Heart left ventricle (tissue), 16 donors: ENCODE data around the gene TRIM66. TPM values are rescaled to one million over a fixed set of nuclear protein-coding genes. Genes with fewer than 3 reads are reported as not detected.

Experiments
- ATAC-seq, 4 donors: fragments of 200-7000 bp; cut with Tn5 transposase; one replicate each; pipeline ENCODE4 v1.9.1; 2020 to 2022; ENCODE audit warnings: moderate library complexity in 4 of 4, mild to moderate bottlenecking in 3 of 4, moderate number of reproducible peaks in 1 of 4
- DNase-seq, 5 donors: peaks; one replicate each; pipeline ENCODE4 v3.0.0-alpha.2; 2020
- H3K27ac ChIP-seq, 12 donors: fragments of 200-600 bp; sonication (generic) in 4 of 12; one replicate each; pipeline versions ENCODE4 v1.5.0 to v1.8.0; 2016 to 2022; ENCODE audit warnings: mild to moderate bottlenecking in 2 of 12
- H3K27me3 ChIP-seq, 9 donors: fragments of 200-600 bp; sonication (generic) in 2 of 9; one replicate each; pipeline versions ENCODE4 v1.5.1 to v1.8.0; 2016 to 2022; ENCODE audit warnings: mild to moderate bottlenecking in 3 of 9
- H3K36me3 ChIP-seq, 9 donors: fragments of 200-600 bp; sonication (generic) in 2 of 9; one replicate each; pipeline versions ENCODE4 v1.5.0 to v1.8.0; 2018 to 2022; ENCODE audit warnings: mild to moderate bottlenecking in 2 of 9
- H3K4me1 ChIP-seq, 12 donors: fragments of 200-600 bp; sonication (generic) in 4 of 12; one replicate each; pipeline versions ENCODE4 v1.5.0 to v1.8.0; 2016 to 2022; ENCODE audit warnings: mild to moderate bottlenecking in 3 of 12
- H3K4me3 ChIP-seq, 12 donors: fragments of 200-600 bp; sonication (generic) in 4 of 12; one replicate each; pipeline versions ENCODE4 v1.5.0 to v1.8.0; 2017 to 2022; ENCODE audit warnings: mild to moderate bottlenecking in 9 of 12, moderate library complexity in 4 of 12
- H3K9me3 ChIP-seq, 12 donors: fragments of 200-600 bp; sonication (generic) in 4 of 12; one replicate each; pipeline versions ENCODE4 v1.5.0 to v1.8.0; 2016 to 2022; ENCODE audit warnings: mild to moderate bottlenecking in 1 of 12
- CTCF ChIP-seq, 12 donors: fragments of 200-600 bp; sonication (generic) in 4 of 12; IDR thresholded peaks; one replicate each; pipeline versions ENCODE4 v1.5.0 to v1.8.0; 2018 to 2022; ENCODE audit warnings: antibody characterized with exemption in 12 of 12, mild to moderate bottlenecking in 5 of 12
- POLR2A ChIP-seq, 2 donors: fragments of 450-650 bp; IDR thresholded peaks; one replicate each; pipeline ENCODE4 v1.6.1; 2017; ENCODE audit warnings: antibody characterized with exemption in 2 of 2, mild to moderate bottlenecking in 2 of 2, moderate library complexity in 2 of 2
- WGBS, 4 donors: extraction: QIAGEN DNeasy Blood & Tissue Kit in 2 of 4; methylation state at CpG; one replicate each; pipeline versions ENCODE4 v1.1.5 to v1.1.7; 2013 to 2018; 5-methylcytosine and 5-hydroxymethylcytosine counted together
- intact Hi-C, 10 donors: fragments of 100-400 bp; cut with DNase I; formaldehyde crosslinking; loops; one replicate each; pipeline versions ENCODE4 v1.11.1 to v1.14.2; 2022
- polyA plus RNA-seq, 2 donors: library from polyadenylated mRNA; stranded (reverse); fragments of 200-250 nt; gene quantifications; one replicate each; pipeline ENCODE4 v1.2.3, GENCODE V29; 2013
- total RNA-seq, 9 donors: library from RNA; depleted of rRNA in 2 of 9; stranded (reverse); fragments of >200 nt in 2 of 9; fragmentation: NEBNext Ultra II Directional in 3 of 9; extraction: Animal tissue kit (Norgen Biotek cat#: 25700) in 3 of 9; gene quantifications; one replicate each; pipeline versions ENCODE4 v1.1.0 to v1.2.4, GENCODE V29; 2016 to 2023
- donor health status: ischemic (EF 13 %, LVEDD 7.1; RV severe dilation, severe dysfunction).
- donor health status: healthy with polysubstance abuse.
- donor health status: DM: no; HTN: yes; CAD: no.
- donor health status: DM: no; HTN: no; CAD: no.
- donor health status: ischemic (EF 25% LVEDD 6.9; RV normal size, moderate dysfunction).
- donor health status: ischemic (EF 25% LVEDD 5.7; RV mildly dilated, moderate dysfunction).
- donor health status: healthy.
- donor health status: DM: yes; HTN: yes; CAD: no.
- donor health status: ischemic (EF 35%, LVEDD 5.7; RV mildly dilated, moderate dysfunction).
- donor health status: nonischemic (EF 11% LVEDD 7.7; RV severe dilation, severe dysfunction).
- donor health status: DM: yes; HTN: yes; CAD: no.
- donor health status: PGD.
- donor health status: ischemic (EF 29% LVEDD 5.4; RV normal size, mild dysfunction).
- donor health status: nonischemic (EF 23%, LVEDD 6.1; RV moderate dilation, normal function).

TRIM66 gene
- total and polyA plus RNA-seq, 11 donors = 0.71 to 10.1 (median 3.8) TPM

DNA sequence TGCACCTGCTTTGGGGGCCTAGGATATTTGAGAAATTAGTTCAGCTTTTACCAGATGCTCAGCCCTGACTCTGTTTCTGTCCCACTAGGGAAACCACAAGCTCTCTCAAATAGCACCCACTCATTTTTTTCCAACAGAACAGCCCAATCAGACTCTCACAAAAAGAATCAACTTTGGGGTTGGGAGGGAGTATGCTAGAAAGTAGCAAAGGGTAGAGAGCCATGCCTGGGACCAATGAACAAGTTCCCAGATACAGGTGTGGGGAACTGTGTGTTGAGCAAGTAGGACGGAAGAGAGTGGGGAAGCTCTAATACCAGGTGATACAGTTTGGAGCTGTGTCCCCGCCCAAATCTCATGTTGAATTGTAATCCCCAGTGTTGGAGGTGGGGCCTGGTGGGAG lies 41.1 kb downstream of the TRIM66 start:
- Histone ChIP-seq H3K27ac (no peak overlapping the region), H3K36me3 (peaks cover 0 to 92% (median 41%) of the 10 kb centered on the region in 9 donors), H3K9me3 (peaks cover 0 to 5% (median 0%) of the 10 kb centered on the region in 12 donors), H3K27me3 (no peaks in the 10 kb centered on the region), H3K4me3 (no peak overlapping the region), H3K4me1 (no peaks in the 10 kb centered on the region)
- WGBS, 4 donors = 88 to 98% (median 96%) methylated on average over 2 of the region's 2 CpGs
- DNase-seq = no peak
- intact Hi-C loops = no loop called here
- TF ChIP-seq CTCF (IDR thresholded peaks at IDR 0.05) (no peak), POLR2A (IDR thresholded peaks at IDR 0.05) (no peak)
- no peak for ATAC-seq

DNA sequence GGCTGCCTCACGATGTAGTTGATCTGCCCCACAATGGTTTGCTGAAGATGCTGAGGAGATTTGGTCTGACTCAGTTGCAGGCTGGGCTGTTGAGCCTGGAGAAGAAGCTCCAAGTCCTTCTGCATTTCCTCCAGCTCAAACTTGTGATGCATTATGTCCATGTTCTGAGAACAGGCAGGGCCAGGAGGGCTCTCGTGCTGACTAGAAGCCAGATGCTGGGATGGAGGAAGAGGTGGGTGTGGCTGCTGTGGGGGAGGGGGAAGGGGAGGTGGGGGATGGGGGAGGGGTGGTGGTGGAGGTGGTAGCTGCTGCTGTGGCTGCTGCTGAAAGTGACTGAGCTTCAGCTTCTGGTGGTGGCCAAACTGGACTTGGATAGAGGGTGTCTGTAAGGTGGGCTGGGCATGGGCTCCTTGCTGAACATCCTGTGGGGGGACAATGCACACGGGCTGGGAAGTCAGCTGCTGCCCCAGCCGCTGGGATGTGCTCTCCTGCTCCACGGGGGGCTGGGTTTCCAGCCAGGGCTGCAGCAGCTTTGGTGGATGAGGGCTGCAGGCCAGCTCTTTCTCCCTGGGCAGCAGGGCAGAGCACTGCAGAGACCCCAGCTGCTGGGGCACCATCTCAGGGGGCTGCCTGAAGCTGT lies 42.1 kb downstream of the TRIM66 start:
- no peak for ATAC-seq
- Histone ChIP-seq H3K4me3 (no peak overlapping the region), H3K27me3 (no peaks in the 10 kb centered on the region), H3K9me3 (peaks cover 0 to 9% (median 0%) of the 10 kb centered on the region in 12 donors), H3K4me1 (no peaks in the 10 kb centered on the region), H3K36me3 (peaks cover 0 to 89% (median 34%) of the 10 kb centered on the region in 9 donors), H3K27ac (no peak overlapping the region)
- 45 to 59% (median 57%) methylated on average over 2 to 5 of the region's 5 CpGs for WGBS, 4 donors
- no peak for DNase-seq
- intact Hi-C loops = no loop called here
- TF ChIP-seq POLR2A (IDR thresholded peaks at IDR 0.05) = no peak
- TF ChIP-seq CTCF (IDR thresholded peaks at IDR 0.05) = no peak

GRCh38 chr11:8639655-8640054 lies 42.8 kb downstream of the TRIM66 start:
- H3K4me1 ChIP-seq = no peaks in the 10 kb centered on the region
- no peak for TF ChIP-seq CTCF (IDR thresholded peaks at IDR 0.05)
- no peak for TF ChIP-seq POLR2A (IDR thresholded peaks at IDR 0.05)
- H3K27ac ChIP-seq = no peak overlapping the region
- no peak overlapping the region for H3K4me3 ChIP-seq
- peaks cover 0 to 89% (median 31%) of the 10 kb centered on the region in 9 donors for H3K36me3 ChIP-seq
- DNase-seq = no peak
- H3K9me3 ChIP-seq = peaks cover 0 to 9% (median 0%) of the 10 kb centered on the region in 12 donors
- 77 to 91% (median 85%) methylated on average over 1 to 3 of the region's 3 CpGs for WGBS, 4 donors
- intact Hi-C loops = no loop called here
- ATAC-seq = no peak
- H3K27me3 ChIP-seq = no peaks in the 10 kb centered on the region

GRCh38 chr11:8638300-8638699 lies 44.2 kb downstream of the TRIM66 start:
- peaks cover 0 to 87% (median 34%) of the 10 kb centered on the region in 9 donors for H3K36me3 ChIP-seq
- no peaks in the 10 kb centered on the region for H3K27me3 ChIP-seq
- ATAC-seq (no peak), DNase-seq (no peak)
- intact Hi-C loops = no loop called here
- H3K4me1 ChIP-seq = no peaks in the 10 kb centered on the region
- peaks cover 0 to 9% (median 0%) of the 10 kb centered on the region in 12 donors for H3K9me3 ChIP-seq
- no peak overlapping the region for H3K4me3 ChIP-seq
- no peak overlapping the region for H3K27ac ChIP-seq
- TF ChIP-seq POLR2A (IDR thresholded peaks at IDR 0.05) = no peak
- no peak for TF ChIP-seq CTCF (IDR thresholded peaks at IDR 0.05)
- 90 to 94% (median 93%) methylated on average over 5 of the region's 5 CpGs for WGBS, 4 donors
